HEK293 (cell line): ENCODE data around the gene ZFR.

Experiments used
- HOXD13 ChIP-seq: sonication (generic); formaldehyde crosslinking; IDR thresholded peaks from 2 replicates; pipeline ENCODE4 v1.8.0; 2022; ENCODE audit warnings: missing genetic modification reagents, borderline replicate concordance
- SETDB1 ChIP-seq: IDR thresholded peaks from one replicate; pipeline ENCODE4 v1.6.1; 2017; ENCODE audit warnings: mild to moderate bottlenecking, low read length, moderate library complexity, mixed read lengths; ENCODE audit not compliant: insufficient read length
- ZBTB1 ChIP-seq: fragments of 450-650 bp; formaldehyde crosslinking; IDR thresholded peaks from 2 replicates; pipeline ENCODE4 v1.5.1; 2016; ENCODE audit warnings: missing biosample characterization, missing genetic modification characterization
- ZFP37 ChIP-seq: fragments of 450-650 bp; formaldehyde crosslinking; IDR thresholded peaks from 2 replicates; pipeline ENCODE4 v1.5.1; 2016; ENCODE audit warnings: missing biosample characterization, missing genetic modification characterization
- ZNF174 ChIP-seq: fragments of 450-650 bp; formaldehyde crosslinking; IDR thresholded peaks from 2 replicates; pipeline ENCODE4 v1.5.0; 2017; ENCODE audit warnings: missing biosample characterization, mild to moderate bottlenecking, missing genetic modification characterization
- ZNF707 ChIP-seq: fragments of 450-650 bp; formaldehyde crosslinking; IDR thresholded peaks from 2 replicates; pipeline ENCODE4 v1.5.1; 2016; ENCODE audit warnings: missing biosample characterization, missing genetic modification characterization
- TF ChIP-seq, protein P1 (sequence below): fragments of 450-650 bp; formaldehyde crosslinking; IDR thresholded peaks from 2 replicates; pipeline ENCODE4 v1.5.1; 2016; ENCODE audit warnings: missing biosample characterization, missing genetic modification characterization
- TF ChIP-seq, protein P2 (sequence below): fragments of 450-650 bp; formaldehyde crosslinking; IDR thresholded peaks from 2 replicates; pipeline ENCODE4 v1.5.1; 2016; ENCODE audit warnings: missing biosample characterization, missing genetic modification characterization, low read depth
- TF ChIP-seq, protein P3 (sequence below): fragments of 450-650 bp; IDR thresholded peaks from 2 replicates; pipeline ENCODE4 v1.5.1; 2018; ENCODE audit warnings: missing biosample characterization, missing genetic modification characterization

GRCh38 chr5:32339878-32340277 is 104.7 kb downstream of the ZFR start:
- TF ChIP-seq ZFP37 (tag by site-specific recombination) (no peak), ZNF707 (no peak), SETDB1 (no peak), ZBTB1 (tag by site-specific recombination) (no peak), HOXD13 (CRISPR knock-in tag) (no peak), ZNF174 (tag by site-specific recombination) (no peak)
- TF ChIP-seq, protein P1, sequence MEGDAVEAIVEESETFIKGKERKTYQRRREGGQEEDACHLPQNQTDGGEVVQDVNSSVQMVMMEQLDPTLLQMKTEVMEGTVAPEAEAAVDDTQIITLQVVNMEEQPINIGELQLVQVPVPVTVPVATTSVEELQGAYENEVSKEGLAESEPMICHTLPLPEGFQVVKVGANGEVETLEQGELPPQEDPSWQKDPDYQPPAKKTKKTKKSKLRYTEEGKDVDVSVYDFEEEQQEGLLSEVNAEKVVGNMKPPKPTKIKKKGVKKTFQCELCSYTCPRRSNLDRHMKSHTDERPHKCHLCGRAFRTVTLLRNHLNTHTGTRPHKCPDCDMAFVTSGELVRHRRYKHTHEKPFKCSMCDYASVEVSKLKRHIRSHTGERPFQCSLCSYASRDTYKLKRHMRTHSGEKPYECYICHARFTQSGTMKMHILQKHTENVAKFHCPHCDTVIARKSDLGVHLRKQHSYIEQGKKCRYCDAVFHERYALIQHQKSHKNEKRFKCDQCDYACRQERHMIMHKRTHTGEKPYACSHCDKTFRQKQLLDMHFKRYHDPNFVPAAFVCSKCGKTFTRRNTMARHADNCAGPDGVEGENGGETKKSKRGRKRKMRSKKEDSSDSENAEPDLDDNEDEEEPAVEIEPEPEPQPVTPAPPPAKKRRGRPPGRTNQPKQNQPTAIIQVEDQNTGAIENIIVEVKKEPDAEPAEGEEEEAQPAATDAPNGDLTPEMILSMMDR (tag by site-specific recombination), result no peak
- TF ChIP-seq, protein P2, sequence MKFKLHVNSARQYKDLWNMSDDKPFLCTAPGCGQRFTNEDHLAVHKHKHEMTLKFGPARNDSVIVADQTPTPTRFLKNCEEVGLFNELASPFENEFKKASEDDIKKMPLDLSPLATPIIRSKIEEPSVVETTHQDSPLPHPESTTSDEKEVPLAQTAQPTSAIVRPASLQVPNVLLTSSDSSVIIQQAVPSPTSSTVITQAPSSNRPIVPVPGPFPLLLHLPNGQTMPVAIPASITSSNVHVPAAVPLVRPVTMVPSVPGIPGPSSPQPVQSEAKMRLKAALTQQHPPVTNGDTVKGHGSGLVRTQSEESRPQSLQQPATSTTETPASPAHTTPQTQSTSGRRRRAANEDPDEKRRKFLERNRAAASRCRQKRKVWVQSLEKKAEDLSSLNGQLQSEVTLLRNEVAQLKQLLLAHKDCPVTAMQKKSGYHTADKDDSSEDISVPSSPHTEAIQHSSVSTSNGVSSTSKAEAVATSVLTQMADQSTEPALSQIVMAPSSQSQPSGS (tag by site-specific recombination), result no peak
- TF ChIP-seq, protein P3, sequence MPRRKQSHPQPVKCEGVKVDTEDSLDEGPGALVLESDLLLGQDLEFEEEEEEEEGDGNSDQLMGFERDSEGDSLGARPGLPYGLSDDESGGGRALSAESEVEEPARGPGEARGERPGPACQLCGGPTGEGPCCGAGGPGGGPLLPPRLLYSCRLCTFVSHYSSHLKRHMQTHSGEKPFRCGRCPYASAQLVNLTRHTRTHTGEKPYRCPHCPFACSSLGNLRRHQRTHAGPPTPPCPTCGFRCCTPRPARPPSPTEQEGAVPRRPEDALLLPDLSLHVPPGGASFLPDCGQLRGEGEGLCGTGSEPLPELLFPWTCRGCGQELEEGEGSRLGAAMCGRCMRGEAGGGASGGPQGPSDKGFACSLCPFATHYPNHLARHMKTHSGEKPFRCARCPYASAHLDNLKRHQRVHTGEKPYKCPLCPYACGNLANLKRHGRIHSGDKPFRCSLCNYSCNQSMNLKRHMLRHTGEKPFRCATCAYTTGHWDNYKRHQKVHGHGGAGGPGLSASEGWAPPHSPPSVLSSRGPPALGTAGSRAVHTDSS, result no peak
